RWPE2 (cell line): Measurements from ENCODE around the gene ZNF622.

Experiments used
- ATAC-seq: fragments of 200-7000 bp; cut with Tn5 transposase; 3 replicates; pipeline ENCODE4 v1.9.1; 2021; ENCODE audit warnings: low read depth
- DNase-seq: peaks from one replicate; pipeline ENCODE4 v3.0.0-alpha.2; 2020; ENCODE audit warnings: low spot score
- H3K27ac ChIP-seq: fragments of 450-650 bp; 2 replicates; pipeline ENCODE4 v1.5.1; 2017; ENCODE audit warnings: mild to moderate bottlenecking; ENCODE audit not compliant: poor library complexity, severe bottlenecking
- H3K27me3 ChIP-seq: fragments of 250-450 bp; sonication (Bioruptor Pico); 2 replicates; pipeline ENCODE4 v1.5.1; 2021; ENCODE audit warnings: mild to moderate bottlenecking, moderate library complexity; ENCODE audit not compliant: insufficient read depth, poor library complexity, severe bottlenecking
- H3K36me3 ChIP-seq: fragments of 250-450 bp; sonication (Bioruptor Pico); 2 replicates; pipeline ENCODE4 v1.5.1; 2020; ENCODE audit warnings: low read depth, mild to moderate bottlenecking, moderate library complexity
- H3K4me1 ChIP-seq: fragments of 250-450 bp; sonication (Bioruptor Pico); 2 replicates; pipeline ENCODE4 v1.5.1; 2021; ENCODE audit warnings: mild to moderate bottlenecking, moderate library complexity; ENCODE audit not compliant: insufficient read depth, poor library complexity, severe bottlenecking
- H3K4me3 ChIP-seq: fragments of 250-450 bp; sonication (Bioruptor Pico); 2 replicates; pipeline ENCODE4 v1.5.1; 2021; ENCODE audit warnings: mild to moderate bottlenecking, moderate library complexity; ENCODE audit not compliant: severe bottlenecking
- H3K9me3 ChIP-seq: fragments of 250-450 bp; sonication (Bioruptor Pico); 2 replicates; pipeline ENCODE4 v1.5.1; 2021; ENCODE audit warnings: mild to moderate bottlenecking, moderate library complexity; ENCODE audit not compliant: severe bottlenecking
- CTCF ChIP-seq: fragments of 450-650 bp; IDR thresholded peaks from one replicate; pipeline ENCODE4 v1.5.1; 2017; ENCODE audit warnings: mild to moderate bottlenecking, moderate library complexity; ENCODE audit not compliant: poor library complexity, severe bottlenecking

ZNF622 gene

GRCh38 chr5:16497546-16497945 lies 31.9 kb upstream of the ZNF622 start:
- Histone ChIP-seq H3K27ac (no peak overlapping the region), H3K4me3 (no peak overlapping the region), H3K36me3 (no peaks in the 10 kb centered on the region), H3K4me1 (peaks cover 16% of the 10 kb centered on the region), H3K27me3 (no peaks in the 10 kb centered on the region), H3K9me3 (peaks cover 11% of the 10 kb centered on the region)
- DNase-seq, result no peak
- TF ChIP-seq CTCF, result no peak
- no peak for ATAC-seq

GRCh38 chr5:16493261-16493660 lies 27.7 kb upstream of the ZNF622 start:
- DNase-seq, result no peak
- no peaks in the 10 kb centered on the region for H3K27me3 ChIP-seq
- no peaks in the 10 kb centered on the region for H3K36me3 ChIP-seq
- H3K9me3 ChIP-seq, result peaks cover 11% of the 10 kb centered on the region
- peaks cover 23% of the 10 kb centered on the region for H3K4me1 ChIP-seq
- TF ChIP-seq CTCF, result no peak
- H3K4me3 ChIP-seq, result no peak overlapping the region
- ATAC-seq, result peak; percentile 89
- H3K27ac ChIP-seq, result peak overlapping the region; percentile 96

- no peaks in the 10 kb centered on the region for H3K36me3 ChIP-seq
- peak; percentile 59 for ATAC-seq
- H3K27ac ChIP-seq, result peak overlapping the region; percentile 96
- no peaks in the 10 kb centered on the region for H3K27me3 ChIP-seq
- no peak for DNase-seq
- no peak for TF ChIP-seq CTCF
- H3K4me3 ChIP-seq, result no peak overlapping the region
- peaks cover 23% of the 10 kb centered on the region for H3K4me1 ChIP-seq
- peaks cover 11% of the 10 kb centered on the region for H3K9me3 ChIP-seq
Measured at GRCh38 chr5:16492398-16493140, 27.0 kb upstream of the ZNF622 start.

GRCh38 chr5:16490911-16491310 lies 25.3 kb upstream of the ZNF622 start:
- Histone ChIP-seq H3K36me3 (no peaks in the 10 kb centered on the region), H3K9me3 (peaks cover 11% of the 10 kb centered on the region), H3K4me3 (no peak overlapping the region), H3K27ac (no peak overlapping the region), H3K27me3 (no peaks in the 10 kb centered on the region), H3K4me1 (peaks cover 23% of the 10 kb centered on the region)
- TF ChIP-seq CTCF, result no peak
- ATAC-seq (no peak), DNase-seq (no peak)

GRCh38 chr5:16489322-16489791 lies 23.8 kb upstream of the ZNF622 start:
- TF ChIP-seq CTCF, result peak; percentile 92
- ATAC-seq (peak; percentile 52), DNase-seq (no peak)
- H3K27ac ChIP-seq, result no peak overlapping the region
- no peaks in the 10 kb centered on the region for H3K36me3 ChIP-seq
- H3K4me3 ChIP-seq, result no peak overlapping the region
- peaks cover under 1% of the 10 kb centered on the region for H3K9me3 ChIP-seq
- H3K27me3 ChIP-seq, result no peaks in the 10 kb centered on the region
- peaks cover 28% of the 10 kb centered on the region for H3K4me1 ChIP-seq
